Astrocyte (in vitro differentiated cells and primary cell): ENCODE measurements around the gene ANKS3. TPM values are rescaled to one million over a fixed set of nuclear protein-coding genes. Genes with fewer than 3 reads are reported as not detected.

Source experiments
- DNase-seq: peaks from one replicate; pipeline ENCODE4 v3.0.0-alpha.2; 2010; ENCODE audit warnings: low read depth
- FAIRE-seq: peaks from 2 replicates; lab custom pipeline; 2011; peaks lifted over from hg19 to GRCh38; lab: Jason Lieb, UNC
- H2AFZ ChIP-seq: 2 replicates; pipeline ENCODE4 v1.6.0; 2012; ENCODE audit warnings: low read depth, low read length, inconsistent platforms
- H3K27ac ChIP-seq: 2 replicates; pipeline ENCODE4 v1.5.1; 2011; ENCODE audit warnings: low read depth, low read length, inconsistent platforms
- H3K27me3 ChIP-seq: 2 replicates; pipeline ENCODE4 v1.6.0; 2011; ENCODE audit warnings: low read length, inconsistent platforms; ENCODE audit not compliant: insufficient read depth
- H3K36me3 ChIP-seq: 2 replicates; pipeline ENCODE4 v1.5.1; 2011; ENCODE audit warnings: low read length, inconsistent platforms; ENCODE audit not compliant: insufficient read depth
- H3K4me1 ChIP-seq: 2 replicates; pipeline ENCODE4 v1.5.1; 2011; ENCODE audit warnings: low read length, inconsistent platforms; ENCODE audit not compliant: insufficient read depth
- H3K4me2 ChIP-seq: 2 replicates; pipeline ENCODE4 v1.6.0; 2012; ENCODE audit warnings: low read length, inconsistent platforms
- H3K4me3 ChIP-seq: 2 replicates; pipeline ENCODE4 v1.5.1; 2011; ENCODE audit warnings: low read depth, mild to moderate bottlenecking, low read length, inconsistent platforms; ENCODE audit not compliant: insufficient read depth
- H3K79me2 ChIP-seq: 2 replicates; pipeline ENCODE4 v1.6.0; 2012; ENCODE audit warnings: mild to moderate bottlenecking, low read length, inconsistent platforms; ENCODE audit not compliant: insufficient read depth
- H3K9ac ChIP-seq: 2 replicates; pipeline ENCODE4 v1.6.0; 2012; ENCODE audit warnings: mild to moderate bottlenecking, low read length, inconsistent platforms
- H3K9me3 ChIP-seq: 2 replicates; pipeline ENCODE4 v1.5.1; 2012; ENCODE audit warnings: low read depth, mild to moderate bottlenecking, low read length, inconsistent platforms; ENCODE audit not compliant: insufficient read depth
- H4K20me1 ChIP-seq: 2 replicates; pipeline ENCODE4 v1.6.0; 2012; ENCODE audit warnings: low read length, inconsistent platforms; ENCODE audit not compliant: insufficient read depth
- H3K27ac Mint-ChIP-seq: one replicate; pipeline ENCODE4 v1.8.0; 2021; ENCODE audit warnings: mild to moderate bottlenecking, mixed read lengths; ENCODE audit not compliant: unreplicated experiment
- H3K27me3 Mint-ChIP-seq: one replicate; pipeline ENCODE4 v1.8.0; 2021; ENCODE audit warnings: low read depth, mixed read lengths; ENCODE audit not compliant: unreplicated experiment
- H3K36me3 Mint-ChIP-seq: one replicate; pipeline ENCODE4 v1.8.0; 2021; ENCODE audit warnings: low read depth, mixed read lengths; ENCODE audit not compliant: unreplicated experiment
- H3K4me1 Mint-ChIP-seq: one replicate; pipeline ENCODE4 v1.8.0; 2021; ENCODE audit warnings: low read depth, mixed read lengths; ENCODE audit not compliant: unreplicated experiment
- H3K4me3 Mint-ChIP-seq: one replicate; pipeline ENCODE4 v1.8.0; 2021; ENCODE audit warnings: mild to moderate bottlenecking, moderate library complexity, mixed read lengths; ENCODE audit not compliant: unreplicated experiment
- H3K9me3 Mint-ChIP-seq: one replicate; pipeline ENCODE4 v1.8.0; 2021; ENCODE audit warnings: mild to moderate bottlenecking, mixed read lengths; ENCODE audit not compliant: unreplicated experiment
- EZH2 ChIP-seq: IDR thresholded peaks from 2 replicates; pipeline ENCODE4 v1.6.1; 2012; ENCODE audit warnings: mild to moderate bottlenecking, low read length, inconsistent platforms; ENCODE audit not compliant: insufficient read depth
- total RNA-seq: library from RNA; stranded (reverse); gene quantifications from 2 replicates; pipeline ENCODE4 v1.2.1, GENCODE V29; 2021
- TF ChIP-seq, protein P1 (sequence below): IDR thresholded peaks from 2 replicates; pipeline ENCODE4 v1.5.1; 2011; ENCODE audit warnings: low read depth, mild to moderate bottlenecking, inconsistent platforms, low read length, moderate library complexity; ENCODE audit not compliant: insufficient read depth

Gene ANKS3
- total RNA-seq, 1 donor from 2014 or later = 27.2 TPM

DNA sequence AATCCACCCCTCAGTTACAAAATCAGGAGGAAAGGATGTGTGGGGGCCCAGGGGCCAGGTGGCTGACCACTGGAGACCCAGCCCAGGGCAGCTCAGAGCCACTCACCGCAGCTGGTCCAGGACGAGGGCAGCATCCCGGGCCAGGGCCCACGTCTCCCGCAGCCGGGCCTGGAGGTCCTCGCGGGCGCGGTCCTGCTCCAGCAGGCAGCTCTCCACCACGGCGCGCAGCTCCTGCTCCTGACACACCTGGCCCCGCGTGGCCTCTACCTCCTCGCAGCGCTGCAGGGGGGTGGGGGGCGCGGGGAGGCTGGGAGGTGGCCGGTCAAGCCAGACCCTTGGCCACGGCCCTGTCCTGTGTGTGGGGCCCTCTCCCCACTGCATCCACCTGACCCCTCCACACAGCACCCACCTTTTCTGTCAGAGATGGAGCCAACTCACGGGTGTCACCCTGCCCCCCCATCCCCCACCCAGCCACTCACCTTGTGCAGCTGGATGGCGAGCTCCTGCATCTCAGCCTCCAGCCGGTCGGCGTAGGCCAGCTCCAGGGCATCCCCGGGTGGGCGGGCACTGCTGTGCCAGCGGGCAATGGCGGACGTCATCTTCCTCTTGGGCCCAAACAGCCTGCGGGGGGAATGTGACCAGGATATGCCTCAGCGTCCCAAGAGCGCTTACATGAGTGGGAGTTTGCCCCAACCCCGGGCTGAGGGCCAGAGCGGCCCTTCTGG is 35.6 kb downstream of the ANKS3 start:
- Histone ChIP-seq H3K79me2 (peaks cover 16% of the 10 kb centered on the region), H4K20me1 (peaks cover 25% of the 10 kb centered on the region), H3K4me1 (peaks cover 5% of the 10 kb centered on the region), H3K27ac (no peak overlapping the region), H3K4me3 (no peak overlapping the region), H2AFZ (no peak overlapping the region), H3K36me3 (peaks cover 21% of the 10 kb centered on the region), H3K4me2 (no peak overlapping the region), H3K9ac (no peak overlapping the region), H3K27me3 (no peaks in the 10 kb centered on the region), H3K9me3 (no peaks in the 10 kb centered on the region)
- no peak for FAIRE-seq
- no peak overlapping the region for H3K27ac Mint-ChIP-seq
- H3K36me3 Mint-ChIP-seq = peaks cover 10% of the 10 kb centered on the region
- TF ChIP-seq, protein P1, sequence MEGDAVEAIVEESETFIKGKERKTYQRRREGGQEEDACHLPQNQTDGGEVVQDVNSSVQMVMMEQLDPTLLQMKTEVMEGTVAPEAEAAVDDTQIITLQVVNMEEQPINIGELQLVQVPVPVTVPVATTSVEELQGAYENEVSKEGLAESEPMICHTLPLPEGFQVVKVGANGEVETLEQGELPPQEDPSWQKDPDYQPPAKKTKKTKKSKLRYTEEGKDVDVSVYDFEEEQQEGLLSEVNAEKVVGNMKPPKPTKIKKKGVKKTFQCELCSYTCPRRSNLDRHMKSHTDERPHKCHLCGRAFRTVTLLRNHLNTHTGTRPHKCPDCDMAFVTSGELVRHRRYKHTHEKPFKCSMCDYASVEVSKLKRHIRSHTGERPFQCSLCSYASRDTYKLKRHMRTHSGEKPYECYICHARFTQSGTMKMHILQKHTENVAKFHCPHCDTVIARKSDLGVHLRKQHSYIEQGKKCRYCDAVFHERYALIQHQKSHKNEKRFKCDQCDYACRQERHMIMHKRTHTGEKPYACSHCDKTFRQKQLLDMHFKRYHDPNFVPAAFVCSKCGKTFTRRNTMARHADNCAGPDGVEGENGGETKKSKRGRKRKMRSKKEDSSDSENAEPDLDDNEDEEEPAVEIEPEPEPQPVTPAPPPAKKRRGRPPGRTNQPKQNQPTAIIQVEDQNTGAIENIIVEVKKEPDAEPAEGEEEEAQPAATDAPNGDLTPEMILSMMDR = no peak
- no peak for TF ChIP-seq EZH2
- DNase-seq = no peak
- H3K9me3 Mint-ChIP-seq = no peaks in the 10 kb centered on the region
- peaks cover 10% of the 10 kb centered on the region for H3K4me1 Mint-ChIP-seq
- no peak overlapping the region for H3K4me3 Mint-ChIP-seq
- no peaks in the 10 kb centered on the region for H3K27me3 Mint-ChIP-seq

DNA sequence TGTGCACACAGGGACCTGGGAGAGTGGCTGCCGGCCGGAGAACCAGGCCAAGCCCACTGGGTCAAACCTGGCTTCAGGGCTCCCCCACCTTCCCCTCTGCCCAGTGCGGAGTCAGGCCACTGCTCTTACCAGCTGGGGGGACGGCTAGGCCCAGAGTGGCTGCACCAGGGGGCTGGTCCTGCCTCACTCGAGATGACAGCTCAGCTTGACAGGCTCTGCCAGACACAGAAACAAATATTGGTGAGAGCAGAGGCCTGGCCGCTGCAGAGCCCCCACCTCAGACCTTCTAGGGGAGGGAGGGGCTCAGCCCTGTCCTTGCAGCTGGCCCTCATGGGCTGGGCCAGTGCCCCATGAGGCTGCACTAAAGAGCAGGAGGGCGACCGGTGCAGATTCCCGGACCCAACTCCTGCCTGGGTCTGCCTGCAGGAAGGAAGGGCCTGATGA is 36.2 kb downstream of the ANKS3 start:
- Histone ChIP-seq H2AFZ (no peak overlapping the region), H3K4me1 (peaks cover 8% of the 10 kb centered on the region), H3K27me3 (no peaks in the 10 kb centered on the region), H3K4me3 (no peak overlapping the region), H4K20me1 (peaks cover 23% of the 10 kb centered on the region), H3K79me2 (peaks cover 16% of the 10 kb centered on the region), H3K27ac (no peak overlapping the region), H3K9me3 (no peaks in the 10 kb centered on the region), H3K36me3 (peaks cover 21% of the 10 kb centered on the region), H3K4me2 (no peak overlapping the region), H3K9ac (no peak overlapping the region)
- Mint-ChIP-seq H3K27me3 (no peaks in the 10 kb centered on the region), H3K9me3 (no peaks in the 10 kb centered on the region), H3K36me3 (peaks cover 10% of the 10 kb centered on the region), H3K4me1 (peaks cover 10% of the 10 kb centered on the region), H3K4me3 (no peak overlapping the region), H3K27ac (no peak overlapping the region)
- TF ChIP-seq EZH2 = no peak
- DNase-seq (no peak), FAIRE-seq (no peak)

DNA sequence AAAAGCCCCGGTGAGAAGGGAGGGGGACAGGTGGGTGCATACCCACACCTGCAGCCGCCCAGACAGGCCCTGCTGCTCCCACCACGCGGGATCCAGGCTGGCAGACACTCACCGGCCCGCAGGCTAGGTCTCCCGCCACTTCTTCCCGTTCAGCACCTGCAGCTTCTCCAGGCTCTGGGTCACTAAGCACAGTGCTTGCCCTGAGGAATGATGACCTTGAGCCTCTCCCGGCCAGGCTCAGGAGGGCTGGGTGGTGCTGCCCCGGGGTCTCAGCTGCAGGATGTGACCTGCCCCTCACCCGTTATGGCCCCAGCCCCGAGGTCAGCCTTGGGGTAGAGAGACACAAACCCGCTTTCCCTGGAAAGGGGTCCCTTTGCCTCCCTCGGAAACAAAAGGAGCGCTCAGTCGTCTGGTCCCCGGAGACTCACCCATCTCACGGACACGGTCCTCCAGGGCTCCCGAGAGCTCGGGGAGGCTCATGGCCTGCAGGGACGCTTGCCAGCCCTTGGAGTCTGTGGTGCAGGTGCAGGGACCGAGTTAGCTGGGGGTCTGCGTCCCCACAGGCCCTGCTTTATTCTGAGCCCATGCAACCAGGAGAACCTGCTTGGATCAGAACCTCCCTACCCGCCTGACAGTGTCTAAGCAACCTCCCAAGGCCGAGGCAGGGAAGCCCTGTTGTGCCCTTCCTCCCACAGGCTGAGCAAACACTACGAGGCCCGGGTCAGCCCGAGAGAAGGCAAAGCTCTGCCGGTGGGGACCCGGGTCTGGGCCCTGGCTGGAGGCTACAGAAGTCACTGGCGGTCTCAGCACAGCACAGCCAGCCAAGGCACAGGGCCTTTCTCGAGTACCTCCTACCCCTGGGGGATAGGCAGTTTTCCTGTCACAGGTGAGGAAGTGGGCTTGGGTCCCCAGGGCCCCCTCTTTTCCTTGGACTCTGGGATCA is 36.9 kb downstream of the ANKS3 start:
- DNase-seq (no peak), FAIRE-seq (no peak)
- H2AFZ ChIP-seq = no peak overlapping the region
- no peaks in the 10 kb centered on the region for H3K27me3 ChIP-seq
- Mint-ChIP-seq H3K36me3 (peaks cover 10% of the 10 kb centered on the region), H3K4me3 (no peak overlapping the region), H3K27me3 (no peaks in the 10 kb centered on the region), H3K27ac (no peak overlapping the region), H3K9me3 (no peaks in the 10 kb centered on the region), H3K4me1 (peaks cover 7% of the 10 kb centered on the region)
- H3K4me3 ChIP-seq = no peak overlapping the region
- H4K20me1 ChIP-seq = peaks cover 19% of the 10 kb centered on the region
- H3K4me2 ChIP-seq = no peak overlapping the region
- no peak overlapping the region for H3K27ac ChIP-seq
- H3K9me3 ChIP-seq = no peaks in the 10 kb centered on the region
- peaks cover 10% of the 10 kb centered on the region for H3K4me1 ChIP-seq
- TF ChIP-seq, protein P1 = no peak
- TF ChIP-seq EZH2 = no peak
- H3K79me2 ChIP-seq = peaks cover 16% of the 10 kb centered on the region
- no peak overlapping the region for H3K9ac ChIP-seq
- peaks cover 21% of the 10 kb centered on the region for H3K36me3 ChIP-seq
